GM12878 (cell line): ENCODE results near the gene APBA3. TPM values are rescaled to one million over a fixed set of nuclear protein-coding genes. Genes with fewer than 3 reads are reported as not detected.

Experiments used
- BRCA1 ChIP-seq: IDR thresholded peaks from 2 replicates; pipeline ENCODE4 v1.6.1; 2011; ENCODE audit warnings: low read depth, low read length, improper control_type of control experiment
- CREB1 ChIP-seq: IDR thresholded peaks from 2 replicates; pipeline ENCODE4 v1.6.1; 2012; ENCODE audit warnings: low read depth, mild to moderate bottlenecking, inconsistent platforms
- E4F1 ChIP-seq: fragments of 450-650 bp; IDR thresholded peaks from 2 replicates; pipeline ENCODE4 v1.6.1; 2018; ENCODE audit warnings: borderline replicate concordance, mild to moderate bottlenecking; ENCODE audit not compliant: partially characterized antibody
- ESRRA ChIP-seq: IDR thresholded peaks from 2 replicates; pipeline ENCODE4 v1.6.1; 2012; ENCODE audit warnings: mild to moderate bottlenecking, low read length, improper control_type of control experiment
- GATAD2B ChIP-seq: fragments of 450-650 bp; conservative IDR thresholded peaks from 2 replicates; pipeline ENCODE4 v1.6.1; 2017; ENCODE audit warnings: low read depth, mild to moderate bottlenecking, moderate library complexity
- HCFC1 ChIP-seq: fragments of 150-350 bp; IDR thresholded peaks from 2 replicates; pipeline ENCODE4 v1.6.1; 2014; ENCODE audit warnings: low read length
- HDGF ChIP-seq: fragments of 450-650 bp; IDR thresholded peaks from 2 replicates; pipeline ENCODE4 v1.6.1; 2016; ENCODE audit warnings: antibody characterized with exemption
- KAT2A ChIP-seq: conservative IDR thresholded peaks from 2 replicates; pipeline ENCODE4 v1.6.1; 2011; ENCODE audit warnings: low read depth, low read length; ENCODE audit not compliant: control insufficient read depth
- MEF2A ChIP-seq: IDR thresholded peaks from 2 replicates; pipeline ENCODE4 v1.6.1; 2011; ENCODE audit warnings: low read depth, mild to moderate bottlenecking, low read length, moderate library complexity; ENCODE audit not compliant: insufficient read depth
- NFYA ChIP-seq: IDR thresholded peaks from 2 replicates; pipeline ENCODE4 v1.6.1; 2011; ENCODE audit warnings: low read depth, mild to moderate bottlenecking, low read length, improper control_type of control experiment, borderline replicate concordance
- NKRF ChIP-seq: fragments of 450-650 bp; conservative IDR thresholded peaks from 2 replicates; pipeline ENCODE4 v1.6.1; 2017; ENCODE audit warnings: mild to moderate bottlenecking, moderate library complexity
- NR2C2 ChIP-seq: IDR thresholded peaks from 2 replicates; pipeline ENCODE4 v1.6.1; 2011; ENCODE audit warnings: borderline replicate concordance, low read depth; ENCODE audit not compliant: control insufficient read depth, insufficient read length
- NRF1 ChIP-seq: conservative IDR thresholded peaks from 2 replicates; pipeline ENCODE4 v1.6.1; 2011; ENCODE audit warnings: mild to moderate bottlenecking, low read depth, low read length, improper control_type of control experiment
- RELB ChIP-seq: fragments of 450-650 bp; IDR thresholded peaks from 2 replicates; pipeline ENCODE4 v1.6.1; 2017; ENCODE audit warnings: low read depth, mild to moderate bottlenecking, moderate library complexity
- RFX5 ChIP-seq: IDR thresholded peaks from 2 replicates; pipeline ENCODE4 v1.6.1; 2011; ENCODE audit warnings: low read depth, low read length, improper control_type of control experiment
- SMARCA5 ChIP-seq: fragments of 450-650 bp; IDR thresholded peaks from 2 replicates; pipeline ENCODE4 v1.6.1; 2017; ENCODE audit warnings: mild to moderate bottlenecking
- TBL1XR1 ChIP-seq: IDR thresholded peaks from 2 replicates; pipeline ENCODE4 v1.6.1; 2012; ENCODE audit warnings: low read depth, low read length, improper control_type of control experiment
- TCF7 ChIP-seq: IDR thresholded peaks from 2 replicates; pipeline ENCODE4 v1.6.1; 2014; ENCODE audit warnings: antibody characterized with exemption, borderline replicate concordance
- ZBTB11 ChIP-seq: fragments of 450-650 bp; formaldehyde crosslinking; IDR thresholded peaks from 2 replicates; pipeline ENCODE4 v1.5.0; 2022; ENCODE audit warnings: mild to moderate bottlenecking, missing genetic modification characterization
- ZNF622 ChIP-seq: fragments of 450-650 bp; IDR thresholded peaks from 2 replicates; pipeline ENCODE4 v1.6.1; 2017; ENCODE audit warnings: mild to moderate bottlenecking, inconsistent platforms
- ZZZ3 ChIP-seq: IDR thresholded peaks from 2 replicates; pipeline ENCODE4 v1.6.1; 2011; ENCODE audit warnings: low read depth; ENCODE audit not compliant: control insufficient read depth, insufficient read length
- polyA plus RNA-seq, 11 experiments: library from polyadenylated mRNA; depleted of rRNA in 4 of 11; unstranded in 6 of 11; stranded (reverse) in 5 of 11; fragments of >200 nt; fragmentation: Nextera tagmentation in 4 of 11; fragmentation: Illumina TruSeq in 1 of 11; extraction: Ambion mirVana in 4 of 11; extraction: Trizol in 1 of 11; gene quantifications; 1 replicate in 1 of 11; 2 replicates in 10 of 11; pipeline versions ENCODE4 v1.2.1 to v1.2.3, GENCODE V29; 2011 to 2016; ENCODE audit warnings: inconsistent platforms in 2 of 11, missing spikeins in 2 of 11, low read depth in 1 of 11
- total RNA-seq, 4 experiments: library from RNA; depleted of rRNA in 3 of 4; stranded (reverse); fragments of >200 nt in 3 of 4; fragmentation: Illumina TruSeq in 1 of 4; extraction: Trizol in 1 of 4; gene quantifications; 2 replicates each; pipeline versions ENCODE4 v1.2.1 to v1.2.3, GENCODE V29; 2013 to 2021

The APBA3 gene
- total and polyA plus RNA-seq, 10 of the 15 experiments (the other 5 are each of a cell fraction or from before 2014, with no cell fraction given): 0.31 to 36.4 (median 18.3) TPM

GRCh38 chr19:3761382-3762129, at the start of gene APBA3 (continued):
- TF ChIP-seq NR2C2 (no peak), ZZZ3 (no peak), E4F1 (no peak), BRCA1 (no peak), ESRRA (peak; percentile 33; the same call in 1 of the 2 replicates), NKRF (peak; percentile 83; the same call in 1 of the 2 replicates), TCF7 (no peak), CREB1 (peak; percentile 70), RFX5 (no peak), TBL1XR1 (no peak), GATAD2B (peak; percentile 74; the same call in 1 of the 2 replicates), SMARCA5 (peak; percentile 76; the same call in 1 of the 2 replicates), NFYA (no peak), KAT2A (no peak), RELB (peak; percentile 73), MEF2A (no peak), HCFC1 (peak; percentile 95), HDGF (0 out of 2 replicates have a peak, but pooled peaks have one; percentile 61), NRF1 (peak; percentile 80), ZBTB11 (CRISPR knock-in tag) (peak; percentile 80), ZNF622 (no peak)
